ENCODE data around the gene TOMM6. TPM values are rescaled to one million over a fixed set of nuclear protein-coding genes. Genes with fewer than 3 reads are reported as not detected.

TOMM6 gene
- total RNA-seq, 1 experiment from 2014 or later = 292 TPM

GRCh38 chr6:41778895-41779294 is 8.6 kb upstream of the TOMM6 start:
- H3K36me3 ChIP-seq (ENCODE audit: control insufficient read depth in 1 of 2, insufficient read depth in 2 of 2, low read length in 2 of 2) = no peaks in the 10 kb centered on the region; a peak in 1 of 4 replicates
- no peak for ATAC-seq
- DNase-seq (ENCODE audit: low read depth, low spot score) = no peak
- no peak for TF ChIP-seq JUND (IDR thresholded peaks at IDR 0.05)
- no peak for TF ChIP-seq YY1 (IDR thresholded peaks at IDR 0.05; ENCODE audit: extremely low read depth, insufficient replicate concordance, low read depth, low read length)
- TF ChIP-seq ATF3 (IDR thresholded peaks at IDR 0.05) = no peak
- TF ChIP-seq FOSL1 (IDR thresholded peaks at IDR 0.05; ENCODE audit: low read depth) = no peak
- no peak for TF ChIP-seq ZFX (IDR thresholded peaks at IDR 0.05)
- no peak for TF ChIP-seq CEBPB (IDR thresholded peaks at IDR 0.05; ENCODE audit: low read depth)
- TF ChIP-seq RAD21 (IDR thresholded peaks at IDR 0.05; ENCODE audit: low read depth) = no peak
- TF ChIP-seq CBX3 (IDR thresholded peaks at IDR 0.05; ENCODE audit: low read depth) = no peak
- no peak for TF ChIP-seq SP1 (IDR thresholded peaks at IDR 0.05; ENCODE audit: low read depth)
- no peak for TF ChIP-seq ELF1 (IDR thresholded peaks at IDR 0.05; ENCODE audit: borderline replicate concordance, low read depth)
- H3K4me3 ChIP-seq (replicated peaks in 1 of 2; ENCODE audit: low read depth in 1 of 2, low read length in 2 of 2) = peak overlapping the region; percentile 77 to 83
- H3K27ac ChIP-seq (ENCODE audit: low read depth, low read length) = peak overlapping the region; percentile 8; the same call in 1 of the 2 replicates
- no peak overlapping the region for H2AFZ ChIP-seq (ENCODE audit: low read depth, low read length, poor library complexity, severe bottlenecking)
- H3K27me3 ChIP-seq (ENCODE audit: insufficient read depth, low read length) = no peaks in the 10 kb centered on the region
- intact Hi-C loops (cut with micrococcal nuclease) = loop anchor here (2.0 to 10.0 kb wide), 2 partner anchors 44 to 174 kb away; partner anchors contain the start of gene TFEB
- no peaks in the 10 kb centered on the region for H3K9me2 ChIP-seq (ENCODE audit: insufficient read depth)
- no peaks in the 10 kb centered on the region for H3K79me2 ChIP-seq (ENCODE audit: insufficient read depth, low read length)
- BruUV-seq (replicated peaks) = no TSS peak
- no peaks in the 10 kb centered on the region for H4K20me1 ChIP-seq (ENCODE audit: insufficient read depth)
- ChIA-PET CTCF (interaction anchor here (1.2 kb wide), 1 partner anchor 9 kb away, joined by 3 read pairs; the partner anchor contains the start of gene TOMM6), RAD21 (ENCODE audit: low non-redundant PET in 1 of 2, low total read pairs in 2 of 2, uncharacterized antibody in 2 of 2, unreplicated experiment in 2 of 2) (no interaction called here), POLR2A (no interaction called here)
- H3K4me1 ChIP-seq (ENCODE audit: control insufficient read depth in 1 of 2, insufficient read depth in 2 of 2, low read length in 2 of 2) = peaks cover 14 to 23% of the 10 kb centered on the region in 2 experiments
- H3K9ac ChIP-seq (ENCODE audit: low read length) = peak overlapping the region; percentile 68
- H3K4me2 ChIP-seq (ENCODE audit: low read length) = peak overlapping the region; percentile 92
- H3K9me3 ChIP-seq (ENCODE audit: control insufficient read depth in 1 of 2, insufficient read depth in 1 of 2, low read depth in 1 of 2, low read length in 2 of 2) = no peaks in the 10 kb centered on the region

- Histone ChIP-seq H3K4me2 (ENCODE audit: low read length) (peak overlapping the region; percentile 92), H3K9ac (ENCODE audit: low read length) (peak overlapping the region; percentile 68), H3K9me2 (ENCODE audit: insufficient read depth) (no peaks in the 10 kb centered on the region), H3K27ac (ENCODE audit: low read depth, low read length) (peak overlapping the region; percentile 8; the same call in 1 of the 2 replicates), H3K9me3 (ENCODE audit: control insufficient read depth in 1 of 2, insufficient read depth in 1 of 2, low read depth in 1 of 2, low read length in 2 of 2) (no peaks in the 10 kb centered on the region), H3K4me1 (ENCODE audit: control insufficient read depth in 1 of 2, insufficient read depth in 2 of 2, low read length in 2 of 2) (peaks cover 14 to 23% of the 10 kb centered on the region in 2 experiments), H3K79me2 (ENCODE audit: insufficient read depth, low read length) (no peaks in the 10 kb centered on the region), H3K4me3 (replicated peaks in 1 of 2; ENCODE audit: low read depth in 1 of 2, low read length in 2 of 2) (peak overlapping the region; percentile 77 to 83), H4K20me1 (ENCODE audit: insufficient read depth) (no peaks in the 10 kb centered on the region), H3K27me3 (ENCODE audit: insufficient read depth, low read length) (no peaks in the 10 kb centered on the region), H3K36me3 (ENCODE audit: control insufficient read depth in 1 of 2, insufficient read depth in 2 of 2, low read length in 2 of 2) (no peaks in the 10 kb centered on the region; a peak in 1 of 4 replicates), H2AFZ (ENCODE audit: low read depth, low read length, poor library complexity, severe bottlenecking) (no peak overlapping the region)
- no TSS peak for BruUV-seq (replicated peaks)
- TF ChIP-seq ELF1 (IDR thresholded peaks at IDR 0.05; ENCODE audit: borderline replicate concordance, low read depth) (no peak), REST (IDR thresholded peaks at IDR 0.05; ENCODE audit: low read depth) (no peak), POLR2AphosphoS5 (IDR thresholded peaks at IDR 0.05; ENCODE audit: low read depth, low read length) (no peak), YY1 (IDR thresholded peaks at IDR 0.05; ENCODE audit: extremely low read depth, insufficient replicate concordance, low read depth, low read length) (no peak), JUND (IDR thresholded peaks at IDR 0.05) (no peak), SIN3A (IDR thresholded peaks at IDR 0.05; ENCODE audit: low read depth) (no peak), SP1 (IDR thresholded peaks at IDR 0.05; ENCODE audit: low read depth) (no peak)
- peak; percentile 34 for ATAC-seq
- DNase-seq (ENCODE audit: low read depth, low spot score) = no peak
- POLR2A ChIA-PET = no interaction called here
- CTCF ChIA-PET = interaction anchor here (0.7 to 0.8 kb wide), 2 partner anchors 11 to 266 kb away, joined by 3 to 4 read pairs; no protein-coding TSS in a partner anchor
- RAD21 ChIA-PET (ENCODE audit: low non-redundant PET in 1 of 2, low total read pairs in 2 of 2, uncharacterized antibody in 2 of 2, unreplicated experiment in 2 of 2) = no interaction called here
- intact Hi-C loops (cut with micrococcal nuclease) = loop anchor here (2.0 to 10.0 kb wide), 2 partner anchors 45 to 175 kb away; partner anchors contain the start of gene TFEB
Observed at GRCh38 chr6:41779336-41779735, 8.2 kb upstream of the TOMM6 start.
